NCI-H345 (cell line): ENCODE measurements around the gene SOX21.

ENCODE experiments used
- DNase-seq: peaks from one replicate; lab custom pipeline; 2025; lab: John Stamatoyannopoulos, UW

The SOX21 gene

DNA sequence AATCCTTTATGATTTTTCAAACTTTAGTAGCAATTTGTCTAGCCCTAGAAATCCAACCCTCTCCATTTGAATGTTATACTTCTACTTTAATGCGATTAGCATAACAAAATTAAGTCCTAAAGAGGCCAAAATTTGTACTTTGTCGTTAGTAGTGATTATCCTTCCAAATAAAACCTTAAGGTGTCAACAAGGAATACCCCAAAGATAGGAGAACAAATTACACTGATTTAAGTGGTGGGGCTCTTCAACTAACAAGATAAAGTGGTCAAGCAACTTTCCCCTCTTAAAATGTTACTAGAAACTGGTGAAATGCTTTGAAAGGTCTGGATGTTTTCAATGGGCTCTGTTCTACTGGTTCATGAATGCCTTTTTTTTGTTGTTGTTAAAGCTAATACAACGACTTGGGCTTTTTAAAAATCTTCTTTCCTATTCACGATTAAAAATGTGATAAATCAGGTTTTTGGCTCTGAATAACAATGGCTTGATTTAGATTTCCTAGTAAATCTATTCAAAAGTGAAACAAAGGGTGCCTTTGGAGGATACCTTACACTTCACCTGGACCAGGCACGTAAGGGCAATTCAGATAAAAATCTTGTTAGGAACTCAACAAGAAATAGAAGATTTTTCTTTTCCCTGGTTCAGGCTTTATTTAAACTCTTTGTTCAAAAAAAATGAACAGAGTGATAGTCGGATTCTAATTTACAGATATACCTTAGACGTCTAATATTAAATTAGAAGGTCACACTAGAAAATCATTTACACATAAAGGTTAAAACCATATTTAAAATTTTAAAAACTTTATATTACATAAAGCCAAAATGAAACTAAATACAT is 3.1 kb downstream of the SOX21 start:
- DNase-seq: peak; percentile 43

DNA sequence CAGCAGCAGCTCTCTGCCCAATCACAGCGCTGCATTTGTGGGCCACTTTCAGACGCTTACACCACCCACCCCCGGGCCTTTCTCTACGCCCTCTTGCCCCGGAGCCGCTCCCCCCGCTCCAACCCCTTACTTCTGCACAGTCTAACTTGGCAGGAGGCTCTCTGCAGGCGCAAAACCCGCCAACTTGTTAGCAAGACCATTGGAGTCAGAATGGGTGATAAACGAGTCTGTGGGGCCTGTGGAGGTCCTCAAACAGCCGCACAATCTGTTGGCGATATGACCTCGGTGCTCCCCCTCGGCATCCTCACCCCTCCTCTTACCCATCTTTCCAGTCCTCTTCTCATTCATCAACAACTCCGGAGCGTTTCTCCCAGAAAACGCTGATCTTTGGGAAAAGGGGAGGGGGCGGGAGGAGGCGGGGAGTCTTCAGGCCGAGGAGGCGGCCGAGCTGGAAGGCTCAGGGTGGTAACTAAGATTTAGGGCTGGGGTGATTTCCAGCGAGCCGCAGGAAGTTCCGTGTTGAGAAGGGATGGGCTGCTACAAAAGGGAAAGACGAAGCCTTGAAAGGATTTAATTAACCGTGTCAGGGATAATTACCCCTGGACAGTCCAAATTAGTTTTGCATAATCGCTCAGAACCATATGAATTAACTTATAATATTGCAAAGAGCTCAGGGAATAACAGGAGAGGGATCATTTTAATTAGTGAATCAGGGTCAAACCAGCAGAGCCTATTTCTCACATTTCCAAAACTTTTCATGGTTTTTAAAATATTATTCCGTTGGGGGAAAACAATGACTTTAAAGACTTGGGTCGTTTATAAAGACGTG is 4.1 kb downstream of the SOX21 start:
- peak; percentile 83 for DNase-seq

DNA sequence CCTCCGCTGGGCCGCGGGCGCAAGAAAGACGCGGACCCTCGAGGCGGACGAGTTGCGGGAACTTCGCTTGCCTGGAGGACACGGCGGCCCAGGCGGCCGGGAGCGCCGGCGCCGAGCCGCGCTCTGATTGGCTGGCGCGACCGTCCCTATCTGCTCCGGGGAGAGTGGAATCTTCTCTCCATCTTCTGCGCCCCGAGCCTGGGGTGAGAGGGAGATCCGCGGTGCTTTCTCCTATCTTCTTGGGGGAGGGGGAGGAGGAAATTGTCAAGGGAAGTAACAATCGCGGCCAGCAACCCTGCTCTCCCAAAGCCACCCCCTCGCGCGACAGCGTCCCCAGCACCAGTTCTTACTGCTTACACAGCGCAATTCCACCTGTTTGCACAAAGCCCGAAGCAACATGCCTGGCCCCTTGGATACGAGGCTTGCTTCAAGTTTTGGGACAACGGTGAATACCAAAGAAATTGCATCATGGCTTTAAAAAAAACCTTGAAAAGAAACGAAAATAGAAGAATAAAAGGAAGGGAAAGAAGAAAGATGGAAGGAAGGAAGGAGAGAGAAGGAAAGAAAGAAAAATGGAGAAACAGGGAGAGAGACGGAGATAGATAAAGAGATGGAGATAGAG is 4.8 kb downstream of the SOX21 start:
- peak; percentile 80 for DNase-seq

- no peak for DNase-seq
Observed at GRCh38 chr13:94706843-94707399, 5.4 kb downstream of the SOX21 start.

- DNase-seq: peak; percentile 97
Observed at GRCh38 chr13:94706101-94706842, 6.1 kb downstream of the SOX21 start.

DNA sequence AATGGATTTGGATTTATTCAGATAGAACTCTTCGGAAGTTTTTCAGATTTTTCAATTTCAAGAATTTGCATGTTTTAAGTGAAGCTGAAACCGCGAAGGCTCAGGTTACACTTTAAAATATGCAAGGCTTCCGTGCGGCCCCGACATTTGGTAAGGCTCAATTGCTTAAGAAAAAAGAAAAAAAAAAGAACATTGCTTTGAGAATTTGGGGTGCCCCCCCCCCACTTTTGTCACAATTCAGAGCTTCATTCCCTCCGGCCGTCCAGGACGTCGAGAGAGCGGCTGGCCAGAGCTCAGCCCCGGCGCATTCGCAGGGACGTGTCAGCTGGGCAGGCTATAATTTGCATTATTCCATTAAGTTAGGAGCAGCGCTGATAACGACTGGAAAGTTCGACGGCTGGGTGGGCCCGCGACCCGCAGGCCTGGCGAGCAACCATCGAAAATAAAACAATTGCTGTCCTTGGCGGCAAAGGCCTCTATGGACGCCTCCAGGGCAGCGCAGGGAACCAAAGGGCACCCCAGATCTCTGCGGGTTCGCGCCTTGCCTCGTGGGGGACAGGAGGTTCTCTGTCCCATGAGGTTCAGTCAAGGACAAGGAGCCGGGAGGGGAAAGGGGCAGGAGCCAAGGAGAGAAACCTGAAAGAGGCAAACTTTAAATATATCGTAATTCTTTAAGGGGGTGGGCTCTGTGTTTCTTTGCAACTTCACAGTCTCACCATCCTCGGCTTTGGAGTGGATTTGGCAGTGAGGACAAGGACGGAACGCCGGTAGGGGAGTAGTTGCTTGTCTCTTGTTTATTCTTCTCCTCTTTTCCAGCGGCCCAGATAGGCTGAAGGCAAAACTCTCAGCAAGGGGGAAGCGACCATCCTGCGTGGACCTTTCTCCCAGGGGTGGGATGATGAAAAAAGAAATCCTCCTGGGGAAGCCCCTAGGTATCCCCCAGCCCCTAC is 7.0 kb downstream of the SOX21 start:
- no peak for DNase-seq

GRCh38 chr13:94704377-94705080 is 7.8 kb downstream of the SOX21 start:
- no peak for DNase-seq

GRCh38 chr13:94703721-94704314 is 8.5 kb downstream of the SOX21 start:
- DNase-seq: no peak

DNA sequence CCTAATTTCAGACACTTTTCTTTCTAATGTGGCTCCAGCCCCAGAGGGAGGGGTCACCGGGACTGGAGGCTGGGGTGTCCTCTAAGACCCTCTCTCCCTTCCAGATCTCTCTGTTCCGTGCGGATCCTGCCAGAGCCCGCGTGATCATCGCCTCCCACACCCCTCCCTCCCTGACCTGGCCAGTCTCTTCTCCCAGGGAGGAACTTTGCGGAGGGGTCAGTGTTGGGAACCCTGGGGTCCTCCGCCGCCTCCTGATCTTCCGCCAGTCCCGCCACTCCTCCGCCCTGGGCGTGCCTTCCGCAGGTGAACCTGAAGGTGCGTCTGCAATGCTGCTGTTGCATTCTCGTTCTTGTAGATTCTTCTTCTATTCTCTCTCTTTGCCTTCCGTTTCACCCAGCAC is 9.1 kb downstream of the SOX21 start:
- DNase-seq: no peak

GRCh38 chr13:94702181-94703041 is 9.9 kb downstream of the SOX21 start:
- no peak for DNase-seq

DNA sequence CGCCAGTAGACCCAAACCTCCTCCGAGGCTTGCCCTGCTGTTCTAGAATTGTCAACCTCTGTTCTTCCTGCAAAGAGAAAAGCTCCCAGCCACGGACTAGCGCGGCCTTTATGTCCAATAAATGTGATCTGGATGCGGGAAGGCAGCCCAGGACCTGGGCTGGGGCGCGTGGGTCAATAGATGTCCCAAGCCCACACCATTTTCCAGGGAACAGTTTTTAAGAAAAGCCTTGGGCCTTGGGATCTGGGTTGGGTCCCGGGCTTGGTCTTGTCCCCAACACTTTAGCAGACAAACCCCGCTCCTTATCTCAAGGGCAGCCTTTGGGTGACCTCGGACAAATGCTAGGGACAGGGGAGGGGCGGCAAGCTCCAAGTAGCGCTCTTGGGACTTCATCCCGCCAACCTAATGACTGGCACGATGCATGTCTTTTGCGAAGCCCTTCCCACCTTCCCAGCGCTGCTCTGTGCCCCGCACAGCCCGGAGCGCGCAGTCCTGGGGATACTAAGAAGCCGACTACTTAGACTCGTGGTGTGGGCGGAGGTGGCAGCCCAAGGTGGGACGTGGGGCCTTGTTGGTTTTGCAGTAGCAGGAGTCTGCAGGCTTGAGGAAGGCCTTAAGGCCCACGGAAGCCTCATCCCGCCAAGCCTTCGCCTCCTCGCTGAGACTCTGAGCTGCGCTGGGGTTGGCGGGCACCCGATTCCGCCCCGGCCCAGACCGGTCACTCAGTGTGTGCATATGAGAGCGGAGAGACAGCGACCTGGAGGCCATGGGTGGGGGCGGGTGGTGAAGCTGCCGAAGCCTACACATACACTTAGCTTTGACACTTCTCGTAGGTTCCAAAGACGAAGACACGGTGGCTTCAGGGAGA is 10.8 kb downstream of the SOX21 start:
- no peak for DNase-seq

DNA sequence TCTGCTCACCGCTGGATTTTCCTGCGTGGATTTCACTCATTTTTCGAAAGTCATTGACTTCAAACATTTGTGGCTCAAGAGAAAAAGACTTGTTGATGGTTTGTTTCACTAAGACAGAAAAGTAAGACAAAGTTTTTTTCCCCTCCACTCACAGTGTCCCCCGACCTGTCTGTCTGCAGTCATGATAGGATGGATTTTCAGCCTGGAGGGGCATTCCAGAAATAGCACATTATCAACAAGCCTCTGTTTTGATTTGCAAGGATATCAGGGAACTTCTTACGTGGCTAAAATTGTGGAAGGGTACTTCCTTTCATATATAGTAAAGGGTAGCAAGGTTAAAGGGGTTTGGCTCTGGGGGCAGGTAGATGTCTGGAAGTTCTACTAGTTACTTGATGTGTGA is 11.8 kb downstream of the SOX21 start:
- no peak for DNase-seq

DNA sequence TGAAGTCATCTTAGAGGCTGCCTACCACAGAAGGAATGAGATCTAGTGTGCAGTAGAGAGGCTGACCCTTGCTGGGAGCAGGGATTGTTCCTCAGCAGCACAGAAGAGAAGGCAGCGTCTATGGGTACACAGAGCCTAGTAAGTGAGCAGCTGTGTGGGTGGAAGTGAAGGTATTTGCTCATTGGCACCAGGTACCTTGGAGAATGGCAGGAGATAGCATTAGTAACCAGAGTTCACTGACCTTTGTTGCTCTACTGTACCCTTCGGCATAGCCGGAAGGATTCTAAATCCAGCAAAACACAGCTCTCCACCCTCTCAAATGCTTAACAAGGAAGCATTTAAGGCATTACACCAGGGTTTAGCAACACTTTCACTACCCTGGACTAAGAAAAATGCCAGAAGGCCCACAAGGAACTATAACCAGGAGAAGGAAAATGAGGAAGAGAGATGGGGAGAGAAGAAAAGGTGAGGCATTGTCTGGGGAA is 12.3 kb downstream of the SOX21 start:
- no peak for DNase-seq

- no peak for DNase-seq
Observed at GRCh38 chr13:94696171-94696570, 16.2 kb downstream of the SOX21 start.

GRCh38 chr13:94692030-94692429 is 20.3 kb downstream of the SOX21 start:
- no peak for DNase-seq

DNA sequence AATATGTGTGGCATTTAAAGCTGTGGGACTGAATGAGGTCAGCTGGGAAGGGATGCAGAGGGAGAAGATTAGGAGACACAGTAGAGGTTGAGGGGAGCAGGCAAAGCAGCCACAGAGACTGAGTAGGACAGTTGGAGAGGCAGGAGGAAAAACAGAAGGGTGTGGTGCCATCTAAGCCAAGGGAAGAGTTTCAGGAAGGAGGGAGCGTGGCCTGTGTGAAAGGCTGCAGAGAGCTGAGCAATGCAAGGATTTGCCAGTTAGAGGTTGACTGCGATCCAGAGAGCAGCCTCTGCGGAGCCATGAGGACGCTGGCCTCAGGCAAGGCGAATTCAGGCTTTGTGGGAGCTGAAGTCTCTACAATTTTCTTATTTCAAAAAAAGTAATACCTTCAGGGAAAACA is 28.9 kb downstream of the SOX21 start:
- DNase-seq: no peak

DNA sequence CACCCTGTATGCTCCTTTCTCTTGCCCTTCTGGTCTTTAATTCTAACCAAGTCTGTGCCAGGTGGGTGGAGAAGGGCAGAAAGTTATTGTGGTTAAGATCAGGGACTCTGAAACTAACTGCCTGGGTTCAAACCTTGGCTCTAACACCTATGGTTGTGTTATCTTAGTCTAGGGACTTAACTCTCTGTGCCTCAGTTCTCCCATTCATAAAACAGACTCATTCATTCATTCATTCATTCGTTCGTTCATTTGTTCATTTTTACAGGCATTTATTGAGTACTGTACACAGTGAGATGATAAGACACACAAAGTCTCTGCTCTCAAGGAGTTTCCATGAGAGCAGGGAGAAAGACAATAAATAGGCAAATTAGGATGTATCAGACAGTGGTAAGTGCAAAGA is 30.1 kb downstream of the SOX21 start:
- DNase-seq: no peak
